Smooth muscle cell (in vitro differentiated cells): Measurements from ENCODE around the gene ALDH3A1. TPM values are rescaled to one million over a fixed set of nuclear protein-coding genes. Genes with fewer than 3 reads are reported as not detected.
A peak's percentile ranks its signal among the peaks of the same experiment; 100 is the strongest.

ENCODE experiments used
- DNase-seq: peaks from one replicate; lab custom pipeline; 2025; ENCODE audit not compliant: unreplicated experiment; lab: John Stamatoyannopoulos, UW
- H2AFZ ChIP-seq: fragments of 200-600 bp; sonication (generic); 2 replicates; pipeline ENCODE4 v1.6.0; 2016; ENCODE audit warnings: antibody characterized with exemption, low read depth, mild to moderate bottlenecking
- H3F3A ChIP-seq: fragments of 200-600 bp; sonication (generic); 2 replicates; pipeline ENCODE4 v1.6.0; 2017; ENCODE audit warnings: antibody characterized with exemption, low read depth
- H3K27ac ChIP-seq: fragments of 200-600 bp; sonication (generic); 2 replicates; pipeline ENCODE4 v1.5.1; 2016; ENCODE audit warnings: low read depth, mild to moderate bottlenecking
- H3K27me3 ChIP-seq: fragments of 200-600 bp; sonication (generic); 2 replicates; pipeline ENCODE4 v1.6.1; 2016; ENCODE audit warnings: low read depth, mild to moderate bottlenecking
- H3K36me3 ChIP-seq: fragments of 200-600 bp; sonication (generic); 2 replicates; pipeline ENCODE4 v1.5.1; 2016; ENCODE audit warnings: low read depth
- H3K4me1 ChIP-seq: fragments of 200-600 bp; sonication (generic); 2 replicates; pipeline ENCODE4 v1.5.1; 2016; ENCODE audit warnings: low read depth
- H3K4me2 ChIP-seq: fragments of 200-600 bp; sonication (generic); 2 replicates; pipeline ENCODE4 v1.6.0; 2016; ENCODE audit warnings: mild to moderate bottlenecking
- H3K4me3 ChIP-seq: fragments of 200-600 bp; sonication (generic); 2 replicates; pipeline ENCODE4 v1.5.1; 2016; ENCODE audit warnings: mild to moderate bottlenecking
- H3K79me2 ChIP-seq: fragments of 200-600 bp; sonication (generic); 2 replicates; pipeline ENCODE4 v1.6.0; 2016; ENCODE audit warnings: low read depth, mild to moderate bottlenecking
- H3K9ac ChIP-seq: fragments of 200-600 bp; sonication (generic); 2 replicates; pipeline ENCODE4 v1.6.0; 2016; ENCODE audit warnings: low read depth
- H3K9me3 ChIP-seq: fragments of 200-600 bp; sonication (generic); replicated peaks from 2 replicates; pipeline ENCODE4 v1.5.1; 2016; ENCODE audit warnings: low read depth
- H4K20me1 ChIP-seq: fragments of 200-600 bp; sonication (generic); 2 replicates; pipeline ENCODE4 v1.6.0; 2016; ENCODE audit warnings: low read depth
- CTCF ChIP-seq: fragments of 200-600 bp; sonication (generic); IDR thresholded peaks from 2 replicates; pipeline ENCODE4 v1.5.1; 2017; ENCODE audit warnings: borderline replicate concordance, mild to moderate bottlenecking, antibody characterized with exemption; ENCODE audit not compliant: insufficient read depth, poor library complexity, severe bottlenecking
- WGBS: methylation state at CpG from one replicate; pipeline ENCODE4 v1.1.7; 2016; ENCODE audit warnings: low lambda C conversion rate; 5-methylcytosine and 5-hydroxymethylcytosine counted together
- polyA plus RNA-seq: library from polyadenylated mRNA; unstranded; fragments of >200 nt; fragmentation: Nextera tagmentation; extraction: Ambion mirVana; gene quantifications from 2 replicates; pipeline ENCODE4 v1.2.1, GENCODE V29; 2016
- total RNA-seq: library from RNA; depleted of rRNA; stranded (reverse); fragments of >200 nt; gene quantifications from 2 replicates; pipeline ENCODE4 v1.2.3, GENCODE V29; 2014

The ALDH3A1 gene
- total and polyA plus RNA-seq, 2 experiments from 2014 or later = 0.18 TPM; not detected in 1

GRCh38 chr17:19770985-19771735, 23.1 kb upstream of the ALDH3A1 start:
- Histone ChIP-seq H3K4me3 (no peak overlapping the region), H3K27me3 (no peaks in the 10 kb centered on the region), H3K9ac (no peak overlapping the region), H3K36me3 (peaks cover 9% of the 10 kb centered on the region), H4K20me1 (no peaks in the 10 kb centered on the region), H3K4me2 (no peak overlapping the region), H3F3A (peaks cover 4% of the 10 kb centered on the region), H3K9me3 (no peaks in the 10 kb centered on the region), H3K79me2 (no peaks in the 10 kb centered on the region), H3K27ac (peak overlapping the region; percentile 43), H2AFZ (no peak overlapping the region), H3K4me1 (no peaks in the 10 kb centered on the region)
- TF ChIP-seq CTCF = no peak
- WGBS = 76% methylated on average over 6 of the region's 6 CpGs
- no peak for DNase-seq

GRCh38 chr17:19769946-19770652, 22.0 kb upstream of the ALDH3A1 start:
- H2AFZ ChIP-seq = no peak overlapping the region
- no peak overlapping the region for H3K4me3 ChIP-seq
- no peaks in the 10 kb centered on the region for H3K9me3 ChIP-seq
- H3K27me3 ChIP-seq = no peaks in the 10 kb centered on the region
- no peak for DNase-seq
- H3K4me1 ChIP-seq = no peaks in the 10 kb centered on the region
- H3K9ac ChIP-seq = no peak overlapping the region
- H3K79me2 ChIP-seq = no peaks in the 10 kb centered on the region
- 61% methylated on average over 7 of the region's 7 CpGs for WGBS
- no peak for TF ChIP-seq CTCF
- peak overlapping the region; percentile 38 for H3K27ac ChIP-seq
- peak overlapping the region; percentile 22 for H3K4me2 ChIP-seq
- H4K20me1 ChIP-seq = no peaks in the 10 kb centered on the region
- no peaks in the 10 kb centered on the region for H3K36me3 ChIP-seq
- H3F3A ChIP-seq = peaks cover 4% of the 10 kb centered on the region

- no peaks in the 10 kb centered on the region for H3K36me3 ChIP-seq
- H3K27me3 ChIP-seq = no peaks in the 10 kb centered on the region
- H3K9ac ChIP-seq = no peak overlapping the region
- H2AFZ ChIP-seq = no peak overlapping the region
- peaks cover 4% of the 10 kb centered on the region for H3F3A ChIP-seq
- no peak overlapping the region for H3K4me3 ChIP-seq
- H3K4me1 ChIP-seq = no peaks in the 10 kb centered on the region
- no peak for DNase-seq
- H4K20me1 ChIP-seq = no peaks in the 10 kb centered on the region
- no peaks in the 10 kb centered on the region for H3K79me2 ChIP-seq
- no peaks in the 10 kb centered on the region for H3K9me3 ChIP-seq
- WGBS = 66% methylated on average over 10 of the region's 10 CpGs
- no peak overlapping the region for H3K4me2 ChIP-seq
- TF ChIP-seq CTCF = no peak
- no peak overlapping the region for H3K27ac ChIP-seq
Measured at GRCh38 chr17:19768046-19768782, 20.1 kb upstream of the ALDH3A1 start.
